Lung (tissue), 12 donors: ENCODE measurements around the gene NEU3. TPM values are rescaled to one million over a fixed set of nuclear protein-coding genes. Genes with fewer than 3 reads are reported as not detected.
"Not testable (repeated sequence)": the region's sequence is repeated elsewhere in the genome, so short reads cannot be mapped to it uniquely, and the experiment has no call there.

ENCODE experiments used
- ATAC-seq: fragments of 200-7000 bp; cut with Tn5 transposase; one replicate; pipeline ENCODE4 v1.9.1; 2020; ENCODE audit warnings: moderate number of reproducible peaks; ENCODE audit not compliant: insufficient read depth, low FRiP score
- DNase-seq, 3 donors: peaks; one replicate each; pipeline ENCODE4 v3.0.0-alpha.2; 2013 to 2017
- H3K27ac ChIP-seq, 2 donors: one replicate each; pipeline ENCODE4 v1.5.1; 2013; ENCODE audit warnings: mild to moderate bottlenecking in 2 of 2, moderate library complexity in 2 of 2, control low read depth in 1 of 2, inconsistent platforms in 1 of 2, low read depth in 1 of 2, low read length in 1 of 2
- H3K27me3 ChIP-seq, 3 donors: one replicate each; pipeline ENCODE4 v1.5.1; 2013; ENCODE audit warnings: low read length in 2 of 3; ENCODE audit not compliant: control insufficient read depth in 3 of 3, insufficient read depth in 3 of 3
- H3K36me3 ChIP-seq, 4 donors: one replicate each; pipeline ENCODE4 v1.5.1; 2013; ENCODE audit warnings: low read length in 4 of 4, mild to moderate bottlenecking in 1 of 4, moderate library complexity in 1 of 4; ENCODE audit not compliant: control insufficient read depth in 4 of 4, insufficient read depth in 4 of 4
- H3K4me1 ChIP-seq, 5 donors: one replicate each; pipeline ENCODE4 v1.5.1; 2013; ENCODE audit warnings: low read length in 5 of 5, mild to moderate bottlenecking in 2 of 5, moderate library complexity in 1 of 5; ENCODE audit not compliant: control insufficient read depth in 5 of 5, insufficient read depth in 5 of 5
- H3K4me3 ChIP-seq: one replicate; pipeline ENCODE4 v1.5.1; 2013; ENCODE audit warnings: mild to moderate bottlenecking, control low read depth, moderate library complexity
- H3K9ac ChIP-seq, 2 donors: one replicate each; pipeline ENCODE4 v1.5.1; 2013; ENCODE audit warnings: low read length in 2 of 2, control low read depth in 1 of 2; ENCODE audit not compliant: insufficient read depth in 1 of 2
- H3K9me3 ChIP-seq, 4 donors: one replicate each; pipeline ENCODE4 v1.5.1; 2013; ENCODE audit warnings: low read length in 3 of 4, mild to moderate bottlenecking in 1 of 4, moderate library complexity in 1 of 4; ENCODE audit not compliant: control insufficient read depth in 4 of 4, insufficient read depth in 3 of 4
- CTCF ChIP-seq: IDR thresholded peaks from 2 replicates; pipeline ENCODE4 v1.5.1; 2012; ENCODE audit warnings: mild to moderate bottlenecking; ENCODE audit errors: control extremely low read depth, extremely low read depth
- WGBS, 2 donors: extraction: QIAGEN DNeasy Blood & Tissue Kit; methylation state at CpG; one replicate each; pipeline ENCODE4 v1.1.7; 2013; 5-methylcytosine and 5-hydroxymethylcytosine counted together
- polyA plus RNA-seq, 2 donors: library from polyadenylated mRNA; stranded (reverse); fragments of 200-250 nt; gene quantifications; one replicate each; pipeline ENCODE4 v1.2.1, GENCODE V29; 2013
- total RNA-seq, 2 donors: library from RNA; depleted of rRNA in 1 of 2; stranded (reverse); fragments of >200 nt in 1 of 2; gene quantifications; one replicate each; pipeline ENCODE4 v1.2.1, GENCODE V29; 2014 to 2021
- donor health status: control.
- donor health status: control.
- donor health status: Bipolar disorder and iron deficiency.
- donor health status: healthy.
- donor health status: DM: yes; HTN: yes; CAD: no.

NEU3 gene
- total and polyA plus RNA-seq, 4 donors: 4.1 to 13.9 (median 7.9) TPM

GRCh38 chr11:75013051-75013450 lies 24.3 kb downstream of the NEU3 start:
- ATAC-seq (no peak), DNase-seq (no peak)
- Histone ChIP-seq H3K9ac (no peak overlapping the region), H3K27me3 (no peaks in the 10 kb centered on the region), H3K9me3 (peaks cover 0 to 2% (median 0%) of the 10 kb centered on the region in 4 donors), H3K36me3 (peaks cover 0 to 10% (median 7%) of the 10 kb centered on the region in 4 donors), H3K4me3 (no peak overlapping the region), H3K4me1 (peaks cover 0 to 9% (median 0%) of the 10 kb centered on the region in 5 donors), H3K27ac (no peak overlapping the region)
- TF ChIP-seq CTCF: no peak

- TF ChIP-seq CTCF: no peak
- no peak for ATAC-seq
- Histone ChIP-seq H3K4me1 (peaks cover 0 to 9% (median 0%) of the 10 kb centered on the region in 5 donors), H3K27ac (peak overlapping the region in 1 of 2 donors; percentile 83), H3K9me3 (peaks cover 0 to 2% (median 0%) of the 10 kb centered on the region in 4 donors), H3K27me3 (no peaks in the 10 kb centered on the region), H3K4me3 (no peak overlapping the region), H3K9ac (no peak overlapping the region), H3K36me3 (peaks cover 0 to 9% (median 5%) of the 10 kb centered on the region in 4 donors)
- WGBS, 2 donors: 16 to 45% methylated on average over 1 of the region's 1 CpG
- DNase-seq: no peak
Measured at GRCh38 chr11:75014129-75014528, 25.4 kb downstream of the NEU3 start.

- not testable (repeated sequence) for H3K4me3 ChIP-seq, H3K36me3 ChIP-seq, H3K27ac ChIP-seq, ATAC-seq, H3K27me3 ChIP-seq, DNase-seq, H3K4me1 ChIP-seq, H3K9me3 ChIP-seq, H3K9ac ChIP-seq
- WGBS, 2 donors: 93 to 97% methylated on average over 3 of the region's 3 CpGs
Measured at GRCh38 chr11:75019200-75019599, 30.5 kb downstream of the NEU3 start.

- H3K4me1 ChIP-seq, H3K27ac ChIP-seq, H3K9ac ChIP-seq, ATAC-seq, H3K9me3 ChIP-seq, H3K36me3 ChIP-seq, H3K27me3 ChIP-seq, DNase-seq, H3K4me3 ChIP-seq: not testable (repeated sequence)
- WGBS, 2 donors: 84 to 90% methylated on average over 5 of the region's 5 CpGs
Measured at GRCh38 chr11:75020328-75020727, 31.6 kb downstream of the NEU3 start.

- no peak for ATAC-seq
- Histone ChIP-seq H3K27ac (no peak overlapping the region), H3K4me1 (no peaks in the 10 kb centered on the region), H3K4me3 (no peak overlapping the region), H3K9me3 (no peaks in the 10 kb centered on the region), H3K27me3 (no peaks in the 10 kb centered on the region), H3K36me3 (no peaks in the 10 kb centered on the region), H3K9ac (no peak overlapping the region)
- TF ChIP-seq CTCF: no peak
- WGBS, 2 donors: 86 to 93% methylated on average over 3 of the region's 3 CpGs
- DNase-seq: no peak
Measured at GRCh38 chr11:75022296-75022695, 33.6 kb downstream of the NEU3 start.
